Testis (tissue), 2 donors: ENCODE data around the gene WDR4.

Source experiments
- CTCF ChIP-seq, 3 experiments: fragments of 450-650 bp in 2 of 3; fragments of 200-600 bp in 1 of 3; sonication (generic) in 1 of 3; IDR thresholded peaks; one replicate each; pipeline ENCODE4 v1.5.1; 2016 to 2019; ENCODE audit warnings: antibody characterized with exemption in 3 of 3, mild to moderate bottlenecking in 2 of 3, moderate library complexity in 1 of 3
- POLR2A ChIP-seq: fragments of 450-650 bp; IDR thresholded peaks from one replicate; pipeline ENCODE4 v1.6.1; 2017; ENCODE audit warnings: antibody characterized with exemption, mild to moderate bottlenecking, moderate library complexity

- TF ChIP-seq CTCF (IDR thresholded peaks at IDR 0.05) = no peak
- TF ChIP-seq POLR2A = no peak
These were observed 704 bp downstream of the WDR4 start for GRCh38 chr21:42878678-42878992.
